ENCODE measurements around the gene MBD5.
"Not testable (repeated sequence)": the region's sequence is repeated elsewhere in the genome, so short reads cannot be mapped to it uniquely, and the experiment has no call there.

Gene MBD5

GRCh38 chr2:148538375-148538774, 517.5 kb downstream of the MBD5 start:
- DNase-seq (ENCODE audit: extremely low read depth in 1 of 2, low read depth in 1 of 2) = no peak

- no peak for DNase-seq (ENCODE audit: extremely low read depth in 1 of 2, low read depth in 1 of 2)
Measured at GRCh38 chr2:148540022-148540421, 519.1 kb downstream of the MBD5 start.

GRCh38 chr2:148541792-148542191, 520.9 kb downstream of the MBD5 start:
- no peak for DNase-seq (ENCODE audit: extremely low read depth in 1 of 2, low read depth in 1 of 2)

GRCh38 chr2:148542614-148543013, 521.7 kb downstream of the MBD5 start:
- no peak for DNase-seq (ENCODE audit: extremely low read depth in 1 of 2, low read depth in 1 of 2)

GRCh38 chr2:148543088-148543540, 522.2 kb downstream of the MBD5 start:
- DNase-seq (ENCODE audit: extremely low read depth in 1 of 2, low read depth in 1 of 2) = not testable (repeated sequence)

- no peak for DNase-seq (ENCODE audit: extremely low read depth in 1 of 2, low read depth in 1 of 2)
Measured at GRCh38 chr2:148545390-148546256, 524.7 kb downstream of the MBD5 start.

- DNase-seq (ENCODE audit: extremely low read depth in 1 of 2, low read depth in 1 of 2) = no peak
Measured at GRCh38 chr2:148546270-148546669, 525.4 kb downstream of the MBD5 start.

GRCh38 chr2:148548716-148549400, 528.0 kb downstream of the MBD5 start:
- no peak for DNase-seq (ENCODE audit: extremely low read depth in 1 of 2, low read depth in 1 of 2)

GRCh38 chr2:148552675-148553331, 531.9 kb downstream of the MBD5 start:
- no peak for DNase-seq (ENCODE audit: extremely low read depth in 1 of 2, low read depth in 1 of 2)

GRCh38 chr2:148553332-148553887, 532.5 kb downstream of the MBD5 start:
- DNase-seq (ENCODE audit: extremely low read depth in 1 of 2, low read depth in 1 of 2) = no peak

- DNase-seq (ENCODE audit: extremely low read depth in 1 of 2, low read depth in 1 of 2) = no peak
Measured at GRCh38 chr2:148554459-148555247, 533.8 kb downstream of the MBD5 start.

GRCh38 chr2:148555622-148556294, 534.9 kb downstream of the MBD5 start:
- DNase-seq (ENCODE audit: extremely low read depth in 1 of 2, low read depth in 1 of 2) = no peak

- no peak for DNase-seq (ENCODE audit: extremely low read depth in 1 of 2, low read depth in 1 of 2)
Measured at GRCh38 chr2:148557844-148558436, 537.0 kb downstream of the MBD5 start.

GRCh38 chr2:148560496-148560895, 539.6 kb downstream of the MBD5 start:
- DNase-seq (ENCODE audit: extremely low read depth in 1 of 2, low read depth in 1 of 2) = no peak

- no peak for DNase-seq (ENCODE audit: extremely low read depth in 1 of 2, low read depth in 1 of 2)
Measured at GRCh38 chr2:148561389-148561788, 540.5 kb downstream of the MBD5 start.

- DNase-seq (ENCODE audit: extremely low read depth in 1 of 2, low read depth in 1 of 2) = no peak
Measured at GRCh38 chr2:148565272-148565894, 544.5 kb downstream of the MBD5 start.

Measured in stimulated activated CD8-positive, alpha-beta memory T cell treated with anti-CD3 and anti-CD28 coated beads, Interleukin-7, amount 100 ng/mL, for 48 hours (primary cell).